ENCODE results near the gene BRIP1. TPM values are rescaled to one million over a fixed set of nuclear protein-coding genes. Genes with fewer than 3 reads are reported as not detected.

BRIP1 gene
- total RNA-seq, 1 experiment from 2014 or later, result 4.7 TPM

- intact Hi-C loops (cut with micrococcal nuclease), result no loop called here
- POLR2A ChIA-PET, result no interaction called here
- Mint-ChIP-seq H3K9me3 (ENCODE audit: unreplicated experiment) (no peaks in the 10 kb centered on the region), H3K4me1 (ENCODE audit: insufficient read depth, unreplicated experiment) (peaks cover 8% of the 10 kb centered on the region), H3K36me3 (ENCODE audit: insufficient read depth, unreplicated experiment) (no peaks in the 10 kb centered on the region), H3K27ac (ENCODE audit: low read depth, unreplicated experiment) (no peak overlapping the region), H3K4me3 (ENCODE audit: unreplicated experiment) (no peak overlapping the region), H3K27me3 (ENCODE audit: insufficient read depth, unreplicated experiment) (no peaks in the 10 kb centered on the region)
- CTCF ChIA-PET, result interaction anchor here (0.6 kb wide), 1 partner anchor 52 kb away, joined by 4 read pairs; no protein-coding TSS in a partner anchor
- DNase-seq (ENCODE audit: unreplicated experiment), result no peak
- BruUV-seq (replicated peaks), result no TSS peak
- TF ChIP-seq CTCF (IDR thresholded peaks at IDR 0.05; ENCODE audit: unreplicated experiment), result no peak
Observed at GRCh38 chr17:61848247-61848646, 15.1 kb downstream of the BRIP1 start.

GRCh38 chr17:61847659-61848058 lies 15.7 kb downstream of the BRIP1 start:
- POLR2A ChIA-PET, result no interaction called here
- no peaks in the 10 kb centered on the region for H3K27me3 Mint-ChIP-seq (ENCODE audit: insufficient read depth, unreplicated experiment)
- no peaks in the 10 kb centered on the region for H3K9me3 Mint-ChIP-seq (ENCODE audit: unreplicated experiment)

GRCh38 chr17:61846761-61847375 lies 16.5 kb downstream of the BRIP1 start:
- no peak overlapping the region for H3K27ac Mint-ChIP-seq (ENCODE audit: low read depth, unreplicated experiment)
- POLR2A ChIA-PET, result no interaction called here
- intact Hi-C loops (cut with micrococcal nuclease), result no loop called here
- no peak overlapping the region for H3K4me3 Mint-ChIP-seq (ENCODE audit: unreplicated experiment)
- no TSS peak for BruUV-seq (replicated peaks)
- peaks cover 8% of the 10 kb centered on the region for H3K4me1 Mint-ChIP-seq (ENCODE audit: insufficient read depth, unreplicated experiment)
- CTCF ChIA-PET, result no interaction called here
- no peaks in the 10 kb centered on the region for H3K27me3 Mint-ChIP-seq (ENCODE audit: insufficient read depth, unreplicated experiment)
- no peak for DNase-seq (ENCODE audit: unreplicated experiment)
- H3K9me3 Mint-ChIP-seq (ENCODE audit: unreplicated experiment), result no peaks in the 10 kb centered on the region
- H3K36me3 Mint-ChIP-seq (ENCODE audit: insufficient read depth, unreplicated experiment), result no peaks in the 10 kb centered on the region
- TF ChIP-seq CTCF (IDR thresholded peaks at IDR 0.05; ENCODE audit: unreplicated experiment), result no peak

More at GRCh38 chr17:61847659-61848058, 15.7 kb downstream of the BRIP1 start:
- no peak for TF ChIP-seq CTCF (IDR thresholded peaks at IDR 0.05; ENCODE audit: unreplicated experiment)
- Mint-ChIP-seq H3K27ac (ENCODE audit: low read depth, unreplicated experiment) (no peak overlapping the region), H3K4me3 (ENCODE audit: unreplicated experiment) (no peak overlapping the region), H3K36me3 (ENCODE audit: insufficient read depth, unreplicated experiment) (no peaks in the 10 kb centered on the region), H3K4me1 (ENCODE audit: insufficient read depth, unreplicated experiment) (peaks cover 8% of the 10 kb centered on the region)
- intact Hi-C loops (cut with micrococcal nuclease), result no loop called here
- CTCF ChIA-PET, result interaction anchor here (0.6 kb wide), 1 partner anchor 52 kb away, joined by 4 read pairs; no protein-coding TSS in a partner anchor
- DNase-seq (ENCODE audit: unreplicated experiment), result no peak
- no TSS peak for BruUV-seq (replicated peaks)

GRCh38 chr17:61846088-61846487 lies 17.2 kb downstream of the BRIP1 start:
- TF ChIP-seq CTCF (IDR thresholded peaks at IDR 0.05; ENCODE audit: unreplicated experiment), result no peak
- H3K4me1 Mint-ChIP-seq (ENCODE audit: insufficient read depth, unreplicated experiment), result peaks cover 8% of the 10 kb centered on the region
- no peaks in the 10 kb centered on the region for H3K27me3 Mint-ChIP-seq (ENCODE audit: insufficient read depth, unreplicated experiment)
- no TSS peak for BruUV-seq (replicated peaks)
- no peaks in the 10 kb centered on the region for H3K9me3 Mint-ChIP-seq (ENCODE audit: unreplicated experiment)
- no peak for DNase-seq (ENCODE audit: unreplicated experiment)
- H3K4me3 Mint-ChIP-seq (ENCODE audit: unreplicated experiment), result no peak overlapping the region
- peaks cover 2% of the 10 kb centered on the region for H3K36me3 Mint-ChIP-seq (ENCODE audit: insufficient read depth, unreplicated experiment)
- H3K27ac Mint-ChIP-seq (ENCODE audit: low read depth, unreplicated experiment), result no peak overlapping the region
- intact Hi-C loops (cut with micrococcal nuclease), result no loop called here
- POLR2A ChIA-PET, result interaction anchor here (0.7 kb wide), 1 partner anchor 41 kb away, joined by 3 read pairs; no protein-coding TSS in a partner anchor
- CTCF ChIA-PET, result interaction anchor here (0.8 kb wide), 1 partner anchor 9 kb away, joined by 4 read pairs; no protein-coding TSS in a partner anchor
